D721Med (cell line): ENCODE measurements around the gene CERK.

Experiments
- DNase-seq: peaks from one replicate; pipeline ENCODE4 v3.0.0; 2011; ENCODE audit warnings: low spot score; ENCODE audit not compliant: insufficient read length
- FAIRE-seq: peaks from 2 replicates; lab custom pipeline; 2011; peaks lifted over from hg19 to GRCh38; lab: Jason Lieb, UNC
- CTCF ChIP-seq: IDR thresholded peaks from 2 replicates; pipeline ENCODE4 v1.5.1; 2012; ENCODE audit warnings: mild to moderate bottlenecking, control low read depth; ENCODE audit not compliant: insufficient read depth; ENCODE audit errors: missing control alignments

CERK gene

GRCh38 chr22:46730568-46731245 is 7.3 kb downstream of the CERK start:
- TF ChIP-seq CTCF = no peak
- no peak for FAIRE-seq
- DNase-seq = no peak

- no peak for TF ChIP-seq CTCF
- FAIRE-seq (no peak), DNase-seq (no peak)
These were observed 9.6 kb downstream of the CERK start for GRCh38 chr22:46728470-46728869.

GRCh38 chr22:46727813-46728364 is 10.2 kb downstream of the CERK start:
- DNase-seq (no peak), FAIRE-seq (no peak)
- TF ChIP-seq CTCF = no peak

GRCh38 chr22:46726986-46727317 is 11.1 kb downstream of the CERK start:
- FAIRE-seq (no peak), DNase-seq (no peak)
- TF ChIP-seq CTCF = no peak

GRCh38 chr22:46726066-46726985 is 11.7 kb downstream of the CERK start:
- TF ChIP-seq CTCF = no peak
- DNase-seq (no peak), FAIRE-seq (no peak)

GRCh38 chr22:46725096-46725495 is 13.0 kb downstream of the CERK start:
- TF ChIP-seq CTCF = no peak
- no peak for DNase-seq
- FAIRE-seq = no peak
